Colonic mucosa (tissue), 4 donors: ENCODE data around the gene MDFI. TPM values are rescaled to one million over a fixed set of nuclear protein-coding genes. Genes with fewer than 3 reads are reported as not detected.

Experiments
- DNase-seq: peaks from one replicate; pipeline ENCODE4 v3.0.0-alpha.2; 2020
- H3K27ac ChIP-seq: fragments of 200-600 bp; one replicate; pipeline ENCODE4 v1.8.0; 2021
- H3K27me3 ChIP-seq: fragments of 200-600 bp; one replicate; pipeline ENCODE4 v1.8.0; 2021
- H3K36me3 ChIP-seq: fragments of 200-600 bp; one replicate; pipeline ENCODE4 v1.8.0; 2021
- H3K4me1 ChIP-seq: fragments of 200-600 bp; one replicate; pipeline ENCODE4 v1.8.0; 2021; ENCODE audit warnings: mild to moderate bottlenecking
- H3K4me3 ChIP-seq: fragments of 200-600 bp; one replicate; pipeline ENCODE4 v1.8.0; 2021
- H3K9ac ChIP-seq, 2 donors: one replicate each; pipeline ENCODE4 v1.7.0; 2013; ENCODE audit warnings: control low read depth in 2 of 2, low read depth in 2 of 2, low read length in 2 of 2
- H3K9me3 ChIP-seq: fragments of 200-600 bp; one replicate; pipeline ENCODE4 v1.8.0; 2021
- intact Hi-C: fragments of 100-400 bp; cut with DNase I; formaldehyde crosslinking; loops from one replicate; pipeline ENCODE4 v1.14.1; 2022
- total RNA-seq, 2 donors: library from RNA; stranded (reverse); fragmentation: NEBNext Ultra II Directional in 1 of 2; extraction: Animal tissue kit (Norgen Biotek cat#: 25700) in 1 of 2; gene quantifications; one replicate each; pipeline ENCODE4 v1.2.1, GENCODE V29; 2021
- TF ChIP-seq, protein P1 (sequence below): fragments of 200-600 bp; IDR thresholded peaks from one replicate; pipeline ENCODE4 v1.8.0; 2022; ENCODE audit warnings: antibody characterized with exemption, mild to moderate bottlenecking
- donor health status: healthy.
- donor health status: DM: no; HTN: no; CAD: no.
- donor health status: DM: no; HTN: no; CAD: no.

The MDFI gene
- total RNA-seq, 2 donors from 2014 or later, result 1.1 to 1.9 TPM

DNA sequence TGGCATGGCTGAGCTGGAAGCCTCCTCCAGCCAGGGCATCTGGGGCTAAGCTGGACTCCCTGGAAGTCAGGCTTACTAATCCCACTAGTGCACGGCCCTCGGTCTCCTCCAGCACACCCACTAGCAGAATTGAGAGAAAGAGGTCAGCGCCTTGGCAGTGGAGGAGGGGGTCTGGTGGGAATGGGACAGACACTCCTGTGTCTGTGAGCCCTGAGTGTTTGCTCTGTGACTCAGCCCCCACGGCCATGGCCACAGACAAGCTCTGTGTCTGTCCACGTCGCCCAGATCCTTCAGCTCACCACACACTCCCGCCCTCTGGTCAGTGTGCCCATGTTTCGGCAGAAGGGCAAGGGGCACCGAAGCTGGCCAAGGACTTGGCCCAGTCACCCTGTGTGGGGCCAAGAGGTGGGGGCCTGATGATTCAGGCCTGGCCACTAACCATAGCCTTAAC lies 8.8 kb downstream of the MDFI start:
- no peaks in the 10 kb centered on the region for H3K27me3 ChIP-seq
- intact Hi-C loops, result no loop called here
- no peak overlapping the region for H3K27ac ChIP-seq
- H3K4me3 ChIP-seq, result no peak overlapping the region
- H3K9me3 ChIP-seq, result no peaks in the 10 kb centered on the region
- TF ChIP-seq, protein P1, sequence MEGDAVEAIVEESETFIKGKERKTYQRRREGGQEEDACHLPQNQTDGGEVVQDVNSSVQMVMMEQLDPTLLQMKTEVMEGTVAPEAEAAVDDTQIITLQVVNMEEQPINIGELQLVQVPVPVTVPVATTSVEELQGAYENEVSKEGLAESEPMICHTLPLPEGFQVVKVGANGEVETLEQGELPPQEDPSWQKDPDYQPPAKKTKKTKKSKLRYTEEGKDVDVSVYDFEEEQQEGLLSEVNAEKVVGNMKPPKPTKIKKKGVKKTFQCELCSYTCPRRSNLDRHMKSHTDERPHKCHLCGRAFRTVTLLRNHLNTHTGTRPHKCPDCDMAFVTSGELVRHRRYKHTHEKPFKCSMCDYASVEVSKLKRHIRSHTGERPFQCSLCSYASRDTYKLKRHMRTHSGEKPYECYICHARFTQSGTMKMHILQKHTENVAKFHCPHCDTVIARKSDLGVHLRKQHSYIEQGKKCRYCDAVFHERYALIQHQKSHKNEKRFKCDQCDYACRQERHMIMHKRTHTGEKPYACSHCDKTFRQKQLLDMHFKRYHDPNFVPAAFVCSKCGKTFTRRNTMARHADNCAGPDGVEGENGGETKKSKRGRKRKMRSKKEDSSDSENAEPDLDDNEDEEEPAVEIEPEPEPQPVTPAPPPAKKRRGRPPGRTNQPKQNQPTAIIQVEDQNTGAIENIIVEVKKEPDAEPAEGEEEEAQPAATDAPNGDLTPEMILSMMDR, result no peak
- H3K36me3 ChIP-seq, result no peaks in the 10 kb centered on the region
- no peak overlapping the region for H3K9ac ChIP-seq
- DNase-seq, result no peak
- H3K4me1 ChIP-seq, result no peaks in the 10 kb centered on the region

DNA sequence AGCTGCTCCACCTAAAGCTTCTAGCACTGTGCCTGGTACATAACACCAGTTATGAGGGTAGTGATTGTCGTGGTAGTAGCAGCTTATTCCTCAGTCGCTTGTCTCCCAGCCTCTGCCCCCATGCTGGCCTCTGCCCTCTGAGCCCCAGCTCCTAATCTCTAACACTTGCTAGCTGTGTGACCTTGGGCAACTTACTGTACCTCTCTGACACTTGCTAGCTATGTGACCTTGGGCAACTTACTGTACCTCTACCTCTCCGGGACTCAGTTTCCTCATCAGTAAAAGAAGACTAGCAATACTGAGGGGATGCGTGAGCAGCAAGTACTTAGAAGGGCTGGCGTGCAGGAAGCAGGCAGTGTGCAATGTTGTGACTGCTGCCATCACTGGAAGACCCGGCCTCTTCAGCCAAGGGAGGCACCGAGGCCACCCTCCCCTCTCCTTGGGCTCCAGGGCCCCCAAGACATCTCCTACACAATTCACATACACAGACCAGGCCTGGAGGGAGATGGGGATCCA lies 9.9 kb downstream of the MDFI start:
- no peaks in the 10 kb centered on the region for H3K36me3 ChIP-seq
- no peaks in the 10 kb centered on the region for H3K4me1 ChIP-seq
- TF ChIP-seq, protein P1, result no peak
- H3K27me3 ChIP-seq, result no peaks in the 10 kb centered on the region
- H3K27ac ChIP-seq, result no peak overlapping the region
- intact Hi-C loops, result no loop called here
- DNase-seq, result no peak
- H3K9ac ChIP-seq, result no peak overlapping the region
- H3K4me3 ChIP-seq, result no peak overlapping the region
- H3K9me3 ChIP-seq, result no peaks in the 10 kb centered on the region

DNA sequence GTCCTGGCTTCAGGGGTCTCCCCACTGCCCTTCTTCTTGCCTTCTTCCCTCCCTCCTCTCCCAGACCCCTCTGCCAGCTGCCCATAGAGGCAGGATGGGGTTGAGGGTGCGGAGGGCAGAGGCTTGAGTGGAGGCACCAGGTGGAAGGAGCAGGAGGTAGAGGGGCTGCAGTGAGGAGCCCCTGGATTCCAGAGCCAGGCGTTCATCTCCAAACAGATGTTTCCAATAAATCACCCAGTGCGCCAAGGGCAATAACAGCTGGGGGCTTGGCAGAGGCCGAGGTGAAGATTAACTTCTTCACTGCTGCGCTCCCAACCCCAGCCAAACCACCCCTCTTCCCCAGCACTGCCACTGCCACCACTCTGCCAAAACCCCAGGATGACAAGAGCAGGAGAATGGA lies 10.7 kb downstream of the MDFI start:
- Histone ChIP-seq H3K27me3 (no peaks in the 10 kb centered on the region), H3K36me3 (no peaks in the 10 kb centered on the region), H3K9me3 (no peaks in the 10 kb centered on the region), H3K4me3 (no peak overlapping the region), H3K4me1 (no peaks in the 10 kb centered on the region), H3K27ac (no peak overlapping the region), H3K9ac (no peak overlapping the region)
- TF ChIP-seq, protein P1, result no peak
- intact Hi-C loops, result no loop called here
- DNase-seq, result no peak

DNA sequence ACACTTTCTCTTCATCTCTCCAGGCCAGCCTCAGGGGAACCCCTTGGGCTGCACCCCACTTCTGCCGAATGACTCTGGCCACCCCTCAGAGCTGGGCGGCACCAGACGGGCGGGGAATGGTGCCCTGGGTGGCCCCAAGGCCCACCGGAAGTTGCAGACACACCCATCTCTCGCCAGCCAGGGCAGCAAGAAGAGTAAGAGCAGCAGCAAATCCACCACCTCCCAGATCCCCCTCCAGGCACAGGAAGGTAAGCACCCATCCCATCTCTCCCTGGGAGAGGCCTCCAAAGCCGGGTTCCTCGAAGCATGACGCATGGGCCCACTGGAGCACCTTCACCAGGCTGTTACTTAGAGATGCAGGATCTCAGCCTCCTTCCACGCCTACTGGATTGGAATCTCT lies 11.3 kb downstream of the MDFI start:
- H3K27ac ChIP-seq, result no peak overlapping the region
- H3K4me1 ChIP-seq, result no peaks in the 10 kb centered on the region
- no peaks in the 10 kb centered on the region for H3K27me3 ChIP-seq
- no peaks in the 10 kb centered on the region for H3K36me3 ChIP-seq
- no peaks in the 10 kb centered on the region for H3K9me3 ChIP-seq
- H3K9ac ChIP-seq, result no peak overlapping the region
- H3K4me3 ChIP-seq, result no peak overlapping the region
- intact Hi-C loops, result no loop called here
- DNase-seq, result no peak
- TF ChIP-seq, protein P1, result no peak

DNA sequence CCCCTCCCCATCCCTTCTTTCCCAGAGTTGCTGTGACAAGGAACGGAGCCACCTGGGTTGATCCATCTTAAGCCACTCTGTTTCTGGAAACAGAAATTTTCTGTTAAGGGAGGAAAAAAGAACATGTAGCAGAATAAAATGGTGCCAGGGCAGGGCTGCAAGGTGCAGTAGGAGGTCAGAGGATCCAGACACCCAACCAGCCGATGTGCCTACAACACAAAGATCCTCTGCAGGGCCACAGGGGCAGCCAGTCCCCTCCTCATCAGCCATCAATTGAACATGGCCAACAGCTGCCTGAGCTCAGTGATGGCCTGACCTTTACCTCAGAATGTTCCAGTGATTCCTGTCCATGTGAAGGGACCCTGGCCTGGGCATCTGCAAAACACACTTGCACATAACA lies 11.9 kb downstream of the MDFI start:
- Histone ChIP-seq H3K9me3 (no peaks in the 10 kb centered on the region), H3K27me3 (no peaks in the 10 kb centered on the region), H3K27ac (no peak overlapping the region), H3K9ac (no peak overlapping the region), H3K36me3 (no peaks in the 10 kb centered on the region), H3K4me1 (no peaks in the 10 kb centered on the region), H3K4me3 (no peak overlapping the region)
- TF ChIP-seq, protein P1, result no peak
- intact Hi-C loops, result no loop called here
- DNase-seq, result no peak
